HepG2 (cell line): Measurements from ENCODE around the gene WDR81. TPM values are rescaled to one million over a fixed set of nuclear protein-coding genes. Genes with fewer than 3 reads are reported as not detected.

Experiments
- DZIP1 ChIP-seq: sonication (generic); formaldehyde crosslinking; IDR thresholded peaks from 2 replicates; pipeline ENCODE4 v1.5.0; 2020; ENCODE audit warnings: mild to moderate bottlenecking, missing genetic modification reagents
- GTF3A ChIP-seq: sonication (generic); formaldehyde crosslinking; conservative IDR thresholded peaks from 2 replicates; pipeline ENCODE4 v1.4.0; 2020; ENCODE audit warnings: mild to moderate bottlenecking, missing genetic modification reagents
- KAT2B ChIP-seq: fragments of 150-350 bp; IDR thresholded peaks from 2 replicates; pipeline ENCODE4 v1.6.1; 2014; ENCODE audit warnings: low read depth, low read length, borderline replicate concordance
- MYPOP ChIP-seq: sonication (generic); formaldehyde crosslinking; IDR thresholded peaks from 2 replicates; pipeline ENCODE4 v1.8.1; 2023; ENCODE audit warnings: mild to moderate bottlenecking, moderate library complexity, missing genetic modification reagents
- NCOR1 ChIP-seq: fragments of 200-600 bp; sonication (generic); IDR thresholded peaks from 2 replicates; pipeline ENCODE4 v1.7.0; 2017; ENCODE audit warnings: antibody characterized with exemption, low read length, borderline replicate concordance
- POGZ ChIP-seq: sonication (generic); formaldehyde crosslinking; IDR thresholded peaks from 2 replicates; pipeline ENCODE4 v1.4.0; 2020; ENCODE audit warnings: mild to moderate bottlenecking, missing genetic modification reagents
- ZNF207 ChIP-seq: fragments of 450-650 bp; IDR thresholded peaks from 2 replicates; pipeline ENCODE4 v1.6.1; 2016; ENCODE audit warnings: antibody characterized with exemption, borderline replicate concordance
- ZNF382 ChIP-seq: sonication (generic); formaldehyde crosslinking; IDR thresholded peaks from 2 replicates; pipeline ENCODE4 v1.5.0; 2020; ENCODE audit warnings: missing genetic modification reagents, mild to moderate bottlenecking, borderline replicate concordance
- ZNF501 ChIP-seq: sonication (generic); formaldehyde crosslinking; IDR thresholded peaks from 2 replicates; pipeline ENCODE4 v1.5.1; 2020; ENCODE audit warnings: mild to moderate bottlenecking, moderate library complexity, missing genetic modification reagents
- ZNF749 ChIP-seq: sonication (generic); formaldehyde crosslinking; IDR thresholded peaks from 2 replicates; pipeline ENCODE4 v1.8.0; 2022; ENCODE audit warnings: mild to moderate bottlenecking, missing genetic modification reagents, moderate library complexity, borderline replicate concordance
- polyA plus RNA-seq, 8 experiments: library from polyadenylated mRNA; depleted of rRNA in 3 of 8; stranded (reverse) in 7 of 8; unstranded in 1 of 8; fragments of >200 nt; fragmentation: Illumina TruSeq in 4 of 8; extraction: Trizol in 4 of 8; gene quantifications; 2 replicates each; pipeline versions ENCODE4 v1.2.1 to v1.2.3, GENCODE V29; 2011 to 2016; ENCODE audit warnings: low read depth in 4 of 8, missing spikeins in 1 of 8, mixed read lengths in 1 of 8; ENCODE audit not compliant: insufficient read depth in 1 of 8
- total RNA-seq, 5 experiments: library from RNA; depleted of rRNA; stranded (reverse); fragments of >200 nt; fragmentation: Illumina TruSeq; extraction: Trizol; gene quantifications; 2 replicates each; pipeline ENCODE4 v1.2.3, GENCODE V29; 2016; ENCODE audit warnings: low read depth in 1 of 5
- TF ChIP-seq, protein P1 (sequence below): fragments of 450-650 bp; IDR thresholded peaks from 2 replicates; pipeline ENCODE4 v1.6.1; 2017; ENCODE audit warnings: mild to moderate bottlenecking
- TF ChIP-seq, protein P2 (sequence below): IDR thresholded peaks from 2 replicates; pipeline ENCODE4 v1.6.1; 2016; ENCODE audit warnings: mild to moderate bottlenecking, missing biosample characterization, missing genetic modification reagents
- TF ChIP-seq, protein P3 (sequence below), 2 experiments: IDR thresholded peaks; 2 replicates each; pipeline ENCODE4 v1.6.1; 2011 to 2012; ENCODE audit warnings: low read length in 2 of 2, borderline replicate concordance in 1 of 2, low read depth in 1 of 2, mild to moderate bottlenecking in 1 of 2, moderate library complexity in 1 of 2
- TF ChIP-seq, protein P4 (sequence below): sonication (generic); formaldehyde crosslinking; IDR thresholded peaks from 2 replicates; pipeline ENCODE4 v1.4.0; 2020; ENCODE audit warnings: low read depth, mild to moderate bottlenecking, missing genetic modification reagents

Gene WDR81
- total and polyA plus RNA-seq, 2 of the 13 experiments (the other 11 are each of a cell fraction or from before 2014, with no cell fraction given), result 9.1 to 16.7 TPM

DNA sequence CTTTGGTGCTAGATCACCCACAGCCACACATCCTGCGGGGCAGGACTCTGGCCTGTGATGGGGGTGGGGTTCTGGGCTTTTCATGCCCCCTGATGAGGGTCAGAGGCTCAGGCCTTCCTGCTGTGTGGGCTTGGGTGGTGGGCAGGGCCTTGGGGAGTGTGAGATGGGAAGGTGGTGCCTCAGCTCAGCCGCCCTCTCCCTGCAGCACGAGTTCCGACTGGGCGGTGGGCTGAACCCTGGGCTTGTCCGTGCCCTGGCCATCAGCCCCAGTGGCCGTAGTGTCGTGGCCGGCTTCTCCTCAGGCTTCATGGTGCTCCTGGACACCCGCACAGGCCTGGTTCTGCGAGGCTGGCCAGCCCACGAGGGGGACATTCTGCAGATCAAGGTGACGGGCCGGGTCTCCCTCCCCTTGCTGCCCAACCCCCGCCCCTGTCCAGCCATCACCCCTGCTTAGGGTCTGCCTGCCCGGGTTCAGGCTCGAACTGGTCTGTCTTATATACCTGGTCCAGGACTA lies 11.4 kb downstream of the WDR81 start (continued):
- TF ChIP-seq DZIP1 (CRISPR knock-in tag) (no peak; the same call in 1 of the 2 replicates), NCOR1 (no peak), ZNF749 (CRISPR knock-in tag) (no peak), GTF3A (CRISPR knock-in tag) (peak; percentile 72), ZNF207 (no peak), ZNF382 (CRISPR knock-in tag) (no peak), POGZ (CRISPR knock-in tag) (no peak), MYPOP (CRISPR knock-in tag) (no peak), KAT2B (no peak), ZNF501 (CRISPR knock-in tag) (no peak)
- TF ChIP-seq, protein P1, sequence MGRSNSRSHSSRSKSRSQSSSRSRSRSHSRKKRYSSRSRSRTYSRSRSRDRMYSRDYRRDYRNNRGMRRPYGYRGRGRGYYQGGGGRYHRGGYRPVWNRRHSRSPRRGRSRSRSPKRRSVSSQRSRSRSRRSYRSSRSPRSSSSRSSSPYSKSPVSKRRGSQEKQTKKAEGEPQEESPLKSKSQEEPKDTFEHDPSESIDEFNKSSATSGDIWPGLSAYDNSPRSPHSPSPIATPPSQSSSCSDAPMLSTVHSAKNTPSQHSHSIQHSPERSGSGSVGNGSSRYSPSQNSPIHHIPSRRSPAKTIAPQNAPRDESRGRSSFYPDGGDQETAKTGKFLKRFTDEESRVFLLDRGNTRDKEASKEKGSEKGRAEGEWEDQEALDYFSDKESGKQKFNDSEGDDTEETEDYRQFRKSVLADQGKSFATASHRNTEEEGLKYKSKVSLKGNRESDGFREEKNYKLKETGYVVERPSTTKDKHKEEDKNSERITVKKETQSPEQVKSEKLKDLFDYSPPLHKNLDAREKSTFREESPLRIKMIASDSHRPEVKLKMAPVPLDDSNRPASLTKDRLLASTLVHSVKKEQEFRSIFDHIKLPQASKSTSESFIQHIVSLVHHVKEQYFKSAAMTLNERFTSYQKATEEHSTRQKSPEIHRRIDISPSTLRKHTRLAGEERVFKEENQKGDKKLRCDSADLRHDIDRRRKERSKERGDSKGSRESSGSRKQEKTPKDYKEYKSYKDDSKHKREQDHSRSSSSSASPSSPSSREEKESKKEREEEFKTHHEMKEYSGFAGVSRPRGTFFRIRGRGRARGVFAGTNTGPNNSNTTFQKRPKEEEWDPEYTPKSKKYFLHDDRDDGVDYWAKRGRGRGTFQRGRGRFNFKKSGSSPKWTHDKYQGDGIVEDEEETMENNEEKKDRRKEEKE, result no peak
- TF ChIP-seq, protein P2, sequence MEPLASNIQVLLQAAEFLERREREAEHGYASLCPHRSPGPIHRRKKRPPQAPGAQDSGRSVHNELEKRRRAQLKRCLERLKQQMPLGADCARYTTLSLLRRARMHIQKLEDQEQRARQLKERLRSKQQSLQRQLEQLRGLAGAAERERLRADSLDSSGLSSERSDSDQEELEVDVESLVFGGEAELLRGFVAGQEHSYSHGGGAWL (CRISPR knock-in tag), result no peak; the same call in 1 of the 2 replicates
- TF ChIP-seq, protein P3, sequence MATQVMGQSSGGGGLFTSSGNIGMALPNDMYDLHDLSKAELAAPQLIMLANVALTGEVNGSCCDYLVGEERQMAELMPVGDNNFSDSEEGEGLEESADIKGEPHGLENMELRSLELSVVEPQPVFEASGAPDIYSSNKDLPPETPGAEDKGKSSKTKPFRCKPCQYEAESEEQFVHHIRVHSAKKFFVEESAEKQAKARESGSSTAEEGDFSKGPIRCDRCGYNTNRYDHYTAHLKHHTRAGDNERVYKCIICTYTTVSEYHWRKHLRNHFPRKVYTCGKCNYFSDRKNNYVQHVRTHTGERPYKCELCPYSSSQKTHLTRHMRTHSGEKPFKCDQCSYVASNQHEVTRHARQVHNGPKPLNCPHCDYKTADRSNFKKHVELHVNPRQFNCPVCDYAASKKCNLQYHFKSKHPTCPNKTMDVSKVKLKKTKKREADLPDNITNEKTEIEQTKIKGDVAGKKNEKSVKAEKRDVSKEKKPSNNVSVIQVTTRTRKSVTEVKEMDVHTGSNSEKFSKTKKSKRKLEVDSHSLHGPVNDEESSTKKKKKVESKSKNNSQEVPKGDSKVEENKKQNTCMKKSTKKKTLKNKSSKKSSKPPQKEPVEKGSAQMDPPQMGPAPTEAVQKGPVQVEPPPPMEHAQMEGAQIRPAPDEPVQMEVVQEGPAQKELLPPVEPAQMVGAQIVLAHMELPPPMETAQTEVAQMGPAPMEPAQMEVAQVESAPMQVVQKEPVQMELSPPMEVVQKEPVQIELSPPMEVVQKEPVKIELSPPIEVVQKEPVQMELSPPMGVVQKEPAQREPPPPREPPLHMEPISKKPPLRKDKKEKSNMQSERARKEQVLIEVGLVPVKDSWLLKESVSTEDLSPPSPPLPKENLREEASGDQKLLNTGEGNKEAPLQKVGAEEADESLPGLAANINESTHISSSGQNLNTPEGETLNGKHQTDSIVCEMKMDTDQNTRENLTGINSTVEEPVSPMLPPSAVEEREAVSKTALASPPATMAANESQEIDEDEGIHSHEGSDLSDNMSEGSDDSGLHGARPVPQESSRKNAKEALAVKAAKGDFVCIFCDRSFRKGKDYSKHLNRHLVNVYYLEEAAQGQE (IDR thresholded peaks at IDR 0.05; ENCODE audit: borderline replicate concordance in 1 of 2, low read depth in 1 of 2, low read length in 2 of 2), result no peak
- TF ChIP-seq, protein P4, sequence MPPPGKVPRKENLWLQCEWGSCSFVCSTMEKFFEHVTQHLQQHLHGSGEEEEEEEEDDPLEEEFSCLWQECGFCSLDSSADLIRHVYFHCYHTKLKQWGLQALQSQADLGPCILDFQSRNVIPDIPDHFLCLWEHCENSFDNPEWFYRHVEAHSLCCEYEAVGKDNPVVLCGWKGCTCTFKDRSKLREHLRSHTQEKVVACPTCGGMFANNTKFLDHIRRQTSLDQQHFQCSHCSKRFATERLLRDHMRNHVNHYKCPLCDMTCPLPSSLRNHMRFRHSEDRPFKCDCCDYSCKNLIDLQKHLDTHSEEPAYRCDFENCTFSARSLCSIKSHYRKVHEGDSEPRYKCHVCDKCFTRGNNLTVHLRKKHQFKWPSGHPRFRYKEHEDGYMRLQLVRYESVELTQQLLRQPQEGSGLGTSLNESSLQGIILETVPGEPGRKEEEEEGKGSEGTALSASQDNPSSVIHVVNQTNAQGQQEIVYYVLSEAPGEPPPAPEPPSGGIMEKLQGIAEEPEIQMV, result 0 out of 2 replicates have a peak, but pooled peaks have one; percentile 24
